ENCODE measurements around the gene RAD17.

RAD17 gene

DNA sequence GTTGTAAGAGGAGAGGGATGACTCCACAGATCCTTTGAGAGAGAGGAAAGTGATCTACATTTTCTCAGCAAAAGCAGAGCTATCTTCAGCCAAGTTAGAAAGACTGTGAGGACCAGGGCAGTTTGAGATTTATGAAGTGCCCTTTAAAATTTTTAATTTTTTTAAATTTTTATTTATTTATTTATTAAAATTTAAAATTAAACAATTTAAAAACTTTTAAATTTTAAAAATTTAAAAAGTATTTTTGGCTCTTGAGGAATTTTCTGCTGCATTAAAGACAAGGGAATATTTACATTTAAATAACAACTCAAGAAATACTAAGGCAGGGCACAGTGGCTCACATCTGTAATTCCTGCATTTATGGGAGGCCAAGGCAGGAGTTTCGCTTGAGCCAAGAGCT, 92.6 kb downstream of the RAD17 start:
- no peak for DNase-seq (ENCODE audit: low spot score)

Data from putamen (tissue), 1 donor.